ENCODE measurements around the gene PPM1A.

GRCh38 chr14:60206249-60206670 lies 42.8 kb upstream of the PPM1A start:
- no peak for TF ChIP-seq CTCF (IDR thresholded peaks at IDR 0.05 in 4 of 5, conservative IDR thresholded peaks at IDR 0.05 in 1 of 5)
- TF ChIP-seq POLR2A (IDR thresholded peaks at IDR 0.05): no peak

Measured in gastrocnemius medialis (tissue), 4 donors.